Cerebellar cortex (tissue), 1 donor: Measurements from ENCODE around the gene STARD13.
"Not testable (repeated sequence)": the region's sequence is repeated elsewhere in the genome, so short reads cannot be mapped to it uniquely, and the experiment has no call there.

Experiments
- DNase-seq: peaks from one replicate; pipeline ENCODE4 v3.0.0-alpha.2; 2015; ENCODE audit warnings: low spot score

STARD13 gene

GRCh38 chr13:33175991-33176390, 109.6 kb downstream of the STARD13 start:
- DNase-seq = no peak

GRCh38 chr13:33174931-33175330, 110.6 kb downstream of the STARD13 start:
- DNase-seq = no peak

- no peak for DNase-seq
These were observed 111.1 kb downstream of the STARD13 start for GRCh38 chr13:33174491-33174890.

- no peak for DNase-seq
These were observed 112.6 kb downstream of the STARD13 start for GRCh38 chr13:33172911-33173310.

GRCh38 chr13:33172400-33172799, 113.2 kb downstream of the STARD13 start:
- DNase-seq = no peak

- no peak for DNase-seq
These were observed 116.1 kb downstream of the STARD13 start for GRCh38 chr13:33169273-33169980.

GRCh38 chr13:33168321-33168960, 117.1 kb downstream of the STARD13 start:
- no peak for DNase-seq

GRCh38 chr13:33167491-33167890, 118.1 kb downstream of the STARD13 start:
- DNase-seq = no peak

- no peak for DNase-seq
These were observed 119.8 kb downstream of the STARD13 start for GRCh38 chr13:33165787-33166186.

GRCh38 chr13:33164331-33164730, 121.2 kb downstream of the STARD13 start:
- DNase-seq = no peak

GRCh38 chr13:33162725-33163124, 122.8 kb downstream of the STARD13 start:
- not testable (repeated sequence) for DNase-seq

- DNase-seq = no peak
These were observed 126.7 kb downstream of the STARD13 start for GRCh38 chr13:33158816-33159215.

GRCh38 chr13:33158271-33158670, 127.3 kb downstream of the STARD13 start:
- no peak for DNase-seq

- DNase-seq = no peak
These were observed 130.6 kb downstream of the STARD13 start for GRCh38 chr13:33154911-33155310.

- no peak for DNase-seq
These were observed 131.8 kb downstream of the STARD13 start for GRCh38 chr13:33153421-33154404.

GRCh38 chr13:33152389-33152788, 133.2 kb downstream of the STARD13 start:
- no peak for DNase-seq

- no peak for DNase-seq
These were observed 134.9 kb downstream of the STARD13 start for GRCh38 chr13:33150662-33151061.

- DNase-seq = no peak
These were observed 135.4 kb downstream of the STARD13 start for GRCh38 chr13:33150126-33150525.

GRCh38 chr13:33147832-33148231, 137.7 kb downstream of the STARD13 start:
- no peak for DNase-seq

- no peak for DNase-seq
These were observed 138.5 kb downstream of the STARD13 start for GRCh38 chr13:33146843-33147611.

GRCh38 chr13:33145667-33146066, 139.9 kb downstream of the STARD13 start:
- DNase-seq = no peak

GRCh38 chr13:33144358-33144784, 141.2 kb downstream of the STARD13 start:
- DNase-seq = no peak
